Activated B cell treated with CpG ODN at 0.5 μM for 24 hours (primary cell): ENCODE results near the gene S100A3. TPM values are rescaled to one million over a fixed set of nuclear protein-coding genes. Genes with fewer than 3 reads are reported as not detected.
A peak's percentile ranks its signal among the peaks of the same experiment; 100 is the strongest.

Source experiments
- ATAC-seq: fragments of 200-7000 bp; cut with Tn5 transposase; one replicate; pipeline ENCODE4 v1.10.0; 2021; ENCODE audit warnings: low read depth, mild to moderate bottlenecking, moderate library complexity
- CTCF ChIA-PET: fragments of 350-600 bp; sonication (Branson Sonifier 250); formaldehyde crosslinking; loops from one replicate; lab custom pipeline; 2021; ENCODE audit warnings: antibody characterized with exemption; lab: Charles Lee
- POLR2A ChIA-PET: fragments of 350-600 bp; sonication (Branson Sonifier 250); formaldehyde crosslinking; loops from one replicate; lab custom pipeline; 2021; ENCODE audit warnings: antibody characterized with exemption; lab: Charles Lee
- DNase-seq: peaks from one replicate; pipeline ENCODE4 v3.0.0; 2022
- H3K27ac Mint-ChIP-seq: one replicate; pipeline ENCODE4 v1.8.0; 2020; ENCODE audit warnings: mixed read lengths
- H3K27me3 Mint-ChIP-seq: one replicate; pipeline ENCODE4 v1.8.0; 2021; ENCODE audit warnings: mixed read lengths
- H3K36me3 Mint-ChIP-seq: one replicate; pipeline ENCODE4 v1.8.0; 2021; ENCODE audit warnings: low read depth, mixed read lengths
- H3K4me1 Mint-ChIP-seq: one replicate; pipeline ENCODE4 v1.8.0; 2021; ENCODE audit warnings: mixed read lengths
- H3K4me3 Mint-ChIP-seq: one replicate; pipeline ENCODE4 v1.8.0; 2020; ENCODE audit warnings: mild to moderate bottlenecking, mixed read lengths
- H3K9me3 Mint-ChIP-seq: one replicate; pipeline ENCODE4 v1.8.0; 2020; ENCODE audit warnings: mixed read lengths
- CTCF ChIP-seq: fragments of 200-600 bp; IDR thresholded peaks from one replicate; pipeline ENCODE4 v1.8.0; 2022; ENCODE audit warnings: antibody characterized with exemption, mild to moderate bottlenecking
- intact Hi-C: fragments of 100-400 bp; cut with micrococcal nuclease; formaldehyde crosslinking; loops from one replicate; pipeline ENCODE4 v1.15.1; 2024
- total RNA-seq: library from RNA; stranded (reverse); gene quantifications from 2 replicates; pipeline ENCODE4 v1.2.3, GENCODE V29; 2022

Gene S100A3
- total RNA-seq, 1 donor from 2014 or later = not detected

GRCh38 chr1:153546796-153547559 lies 2.1 kb downstream of the S100A3 start:
- Mint-ChIP-seq H3K27ac (peak overlapping the region; percentile 97), H3K27me3 (peaks cover 5% of the 10 kb centered on the region), H3K36me3 (peaks cover 24% of the 10 kb centered on the region), H3K4me3 (no peak overlapping the region), H3K9me3 (no peaks in the 10 kb centered on the region), H3K4me1 (peaks cover 41% of the 10 kb centered on the region)
- DNase-seq (no peak), ATAC-seq (no peak)
- TF ChIP-seq CTCF = no peak
- ChIA-PET CTCF (interaction anchor here (1.1 to 2.6 kb wide), 3 partner anchors 15 to 36 kb away, joined by 3 to 22 read pairs (median 3); no protein-coding TSS in a partner anchor), POLR2A (interaction anchor here (2.2 to 5.0 kb wide), 4 partner anchors 8 to 87 kb away, joined by 10 to 101 read pairs (median 40); partner anchors contain the start of genes CHTOP, S100A2 and S100A6)
- intact Hi-C loops = no loop called here

- peaks cover 5% of the 10 kb centered on the region for H3K27me3 Mint-ChIP-seq
- H3K9me3 Mint-ChIP-seq = no peaks in the 10 kb centered on the region
- H3K4me1 Mint-ChIP-seq = peaks cover 47% of the 10 kb centered on the region
- POLR2A ChIA-PET = interaction anchor here (1.5 to 5.0 kb wide), 6 partner anchors 8 to 88 kb away, joined by 3 to 101 read pairs (median 20); partner anchors contain the start of genes CHTOP, S100A2 and S100A6
- CTCF ChIA-PET = interaction anchor here (1.1 to 2.6 kb wide), 4 partner anchors 15 to 36 kb away, joined by 3 to 22 read pairs (median 6); no protein-coding TSS in a partner anchor
- TF ChIP-seq CTCF = no peak
- DNase-seq (no peak), ATAC-seq (no peak)
- intact Hi-C loops = no loop called here
- peak overlapping the region; percentile 95 for H3K4me3 Mint-ChIP-seq
- peak overlapping the region; percentile 97 for H3K27ac Mint-ChIP-seq
- H3K36me3 Mint-ChIP-seq = peaks cover 24% of the 10 kb centered on the region
Measured at GRCh38 chr1:153546371-153546770, 2.7 kb downstream of the S100A3 start.

GRCh38 chr1:153545067-153546055 lies 3.7 kb downstream of the S100A3 start, which contains the start of gene S100A4:
TSS of gene S100A4 (minus strand) at chr1:153545806. CDS start at chr1:153544794, 1,012 bp downstream.
- CTCF ChIA-PET = interaction anchor here (1.0 to 2.6 kb wide), 11 partner anchors 10 to 35 kb away, joined by 3 to 22 read pairs (median 7); partner anchors contain the start of gene S100A6
- Mint-ChIP-seq H3K4me3 (peak within 1 kb of the TSS; percentile 95), H3K4me1 (peaks cover 58% of the 10 kb centered on the region)

More at GRCh38 chr1:153545067-153546055, 3.7 kb downstream of the S100A3 start, which contains the start of gene S100A4:
- intact Hi-C loops = loop anchor here (1.0 kb wide), 2 partner anchors 9 to 21 kb away; no protein-coding TSS in a partner anchor
- peak; percentile 56 for DNase-seq
- no peak for TF ChIP-seq CTCF
- Mint-ChIP-seq H3K36me3 (peaks cover 24% of the 10 kb centered on the region), H3K9me3 (no peaks in the 10 kb centered on the region), H3K27ac (peak within 1 kb of the TSS; percentile 97), H3K27me3 (peaks cover 2% of the 10 kb centered on the region)
- POLR2A ChIA-PET = interaction anchor here (0.6 to 5.0 kb wide), 13 partner anchors 9 to 187 kb away, joined by 3 to 101 read pairs (median 5); partner anchors contain the start of genes CHTOP, INTS3, S100A2 and S100A6
- peak; percentile 78 for ATAC-seq
